DND-41 (cell line): Measurements from ENCODE around the gene ZNF143.

ENCODE experiments used
- CTCF ChIP-seq: IDR thresholded peaks from 2 replicates; pipeline ENCODE4 v1.5.1; 2012; ENCODE audit warnings: borderline replicate concordance, low read length, moderate library complexity, mild to moderate bottlenecking; ENCODE audit not compliant: poor library complexity, severe bottlenecking; ENCODE audit errors: extremely low read depth
- EZH2 ChIP-seq: IDR thresholded peaks from 3 replicates; pipeline ENCODE4 v1.6.1; 2012; ENCODE audit warnings: borderline replicate concordance, low read depth, mild to moderate bottlenecking, moderate library complexity, low read length, inconsistent platforms; ENCODE audit not compliant: severe bottlenecking

GRCh38 chr11:9462806-9463537 lies 2.2 kb downstream of the ZNF143 start:
- TF ChIP-seq CTCF (no peak), EZH2 (no peak)
